ENCODE results near the gene GRB2.

DNA sequence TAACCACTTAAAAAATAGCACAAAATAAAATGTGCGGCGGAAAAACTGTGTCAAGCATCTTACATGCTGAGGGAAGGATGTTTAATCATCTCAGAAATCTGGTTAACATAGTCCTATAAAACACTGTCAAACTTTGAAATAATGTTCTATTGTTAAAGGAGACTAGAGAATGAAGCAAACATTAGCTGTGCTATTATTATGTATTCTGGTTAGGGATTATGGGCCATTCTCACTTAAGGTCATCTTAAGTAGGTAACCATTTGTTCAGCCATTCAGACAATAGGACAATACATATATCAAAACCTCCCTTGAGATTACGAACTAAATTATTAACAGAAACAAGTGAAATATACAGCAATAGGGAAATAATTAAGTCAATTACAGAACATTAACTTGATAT, 24.7 kb downstream of the GRB2 start:
- TF ChIP-seq, protein P1, sequence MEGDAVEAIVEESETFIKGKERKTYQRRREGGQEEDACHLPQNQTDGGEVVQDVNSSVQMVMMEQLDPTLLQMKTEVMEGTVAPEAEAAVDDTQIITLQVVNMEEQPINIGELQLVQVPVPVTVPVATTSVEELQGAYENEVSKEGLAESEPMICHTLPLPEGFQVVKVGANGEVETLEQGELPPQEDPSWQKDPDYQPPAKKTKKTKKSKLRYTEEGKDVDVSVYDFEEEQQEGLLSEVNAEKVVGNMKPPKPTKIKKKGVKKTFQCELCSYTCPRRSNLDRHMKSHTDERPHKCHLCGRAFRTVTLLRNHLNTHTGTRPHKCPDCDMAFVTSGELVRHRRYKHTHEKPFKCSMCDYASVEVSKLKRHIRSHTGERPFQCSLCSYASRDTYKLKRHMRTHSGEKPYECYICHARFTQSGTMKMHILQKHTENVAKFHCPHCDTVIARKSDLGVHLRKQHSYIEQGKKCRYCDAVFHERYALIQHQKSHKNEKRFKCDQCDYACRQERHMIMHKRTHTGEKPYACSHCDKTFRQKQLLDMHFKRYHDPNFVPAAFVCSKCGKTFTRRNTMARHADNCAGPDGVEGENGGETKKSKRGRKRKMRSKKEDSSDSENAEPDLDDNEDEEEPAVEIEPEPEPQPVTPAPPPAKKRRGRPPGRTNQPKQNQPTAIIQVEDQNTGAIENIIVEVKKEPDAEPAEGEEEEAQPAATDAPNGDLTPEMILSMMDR (IDR thresholded peaks at IDR 0.05): no peak
- no peak for TF ChIP-seq POLR2AphosphoS5 (IDR thresholded peaks at IDR 0.05)

Data from prostate gland (tissue), 2 donors.